ENCODE data around the gene CAT. TPM values are rescaled to one million over a fixed set of nuclear protein-coding genes. Genes with fewer than 3 reads are reported as not detected.
"Not testable (repeated sequence)": the region's sequence is repeated elsewhere in the genome, so short reads cannot be mapped to it uniquely, and the experiment has no call there.

The CAT gene
- total and polyA plus RNA-seq, 2 experiments from 2014 or later, result 52.5 to 57.0 TPM

- 35 to 36% methylated on average over 3 of the region's 3 CpGs for WGBS, 2 experiments (ENCODE audit: low coverage in 1 of 2, low lambda C conversion rate in 2 of 2, missing lambda C conversion rate in 2 of 2)
- no peak for TF ChIP-seq EZH2phosphoT487 (IDR thresholded peaks at IDR 0.05; ENCODE audit: insufficient read depth, low read depth)
- TF ChIP-seq EZH2 (IDR thresholded peaks at IDR 0.05; ENCODE audit: insufficient read depth, poor library complexity, severe bottlenecking), result no peak
- Histone ChIP-seq H3K27ac (no peak overlapping the region), H3K4me2 (ENCODE audit: unreplicated experiment) (no peak overlapping the region), H3K36me3 (ENCODE audit: low read depth) (no peaks in the 10 kb centered on the region), H3F3A (ENCODE audit: insufficient read depth) (no peaks in the 10 kb centered on the region), H4K20me1 (ENCODE audit: insufficient read depth) (no peaks in the 10 kb centered on the region), H3K9ac (no peak overlapping the region), H3K9me3 (ENCODE audit: low read depth) (peaks cover 7% of the 10 kb centered on the region), H3K4me1 (ENCODE audit: insufficient read depth) (peaks cover 14% of the 10 kb centered on the region; the same call in 1 of the 2 replicates), H3K27me3 (replicated peaks; ENCODE audit: insufficient read depth) (peaks cover 10% of the 10 kb centered on the region; the same call in 1 of the 2 replicates), H3K79me2 (ENCODE audit: insufficient read depth) (no peaks in the 10 kb centered on the region), H3K9me2 (ENCODE audit: insufficient read depth) (no peaks in the 10 kb centered on the region), H2AFZ (no peak overlapping the region), H3K4me3 (no peak overlapping the region)
- in situ Hi-C loops (cut with MboI), result no loop called here
- DNase-seq, result peak; percentile 32
These were observed 22.0 kb upstream of the CAT start for GRCh38 chr11:34416766-34417165.

GRCh38 chr11:34417202-34417601 lies 21.5 kb upstream of the CAT start:
- Histone ChIP-seq H3K4me2 (ENCODE audit: unreplicated experiment) (no peak overlapping the region), H3K9ac (no peak overlapping the region), H3K27ac (no peak overlapping the region), H4K20me1 (ENCODE audit: insufficient read depth) (no peaks in the 10 kb centered on the region), H3K36me3 (ENCODE audit: low read depth) (no peaks in the 10 kb centered on the region), H3K9me3 (ENCODE audit: low read depth) (peaks cover 7% of the 10 kb centered on the region), H3K79me2 (ENCODE audit: insufficient read depth) (no peaks in the 10 kb centered on the region), H3K4me1 (ENCODE audit: insufficient read depth) (peaks cover 14% of the 10 kb centered on the region; the same call in 1 of the 2 replicates), H3F3A (ENCODE audit: insufficient read depth) (no peaks in the 10 kb centered on the region), H3K4me3 (no peak overlapping the region), H3K27me3 (replicated peaks; ENCODE audit: insufficient read depth) (peaks cover 10% of the 10 kb centered on the region; the same call in 1 of the 2 replicates), H3K9me2 (ENCODE audit: insufficient read depth) (no peaks in the 10 kb centered on the region), H2AFZ (no peak overlapping the region)
- DNase-seq, result no peak
- TF ChIP-seq EZH2 (IDR thresholded peaks at IDR 0.05; ENCODE audit: insufficient read depth, poor library complexity, severe bottlenecking) (no peak), EZH2phosphoT487 (IDR thresholded peaks at IDR 0.05; ENCODE audit: insufficient read depth, low read depth) (no peak)
- in situ Hi-C loops (cut with MboI), result no loop called here
- 35 to 45% methylated on average over 1 of the region's 1 CpG for WGBS, 2 experiments (ENCODE audit: low coverage in 1 of 2, low lambda C conversion rate in 2 of 2, missing lambda C conversion rate in 2 of 2)

GRCh38 chr11:34419158-34419557 lies 19.6 kb upstream of the CAT start:
- H3K4me2 ChIP-seq (ENCODE audit: unreplicated experiment), result no peak overlapping the region
- no peaks in the 10 kb centered on the region for H3K9me3 ChIP-seq (ENCODE audit: low read depth)
- H3K4me3 ChIP-seq, result no peak overlapping the region
- no peak overlapping the region for H2AFZ ChIP-seq
- DNase-seq, result no peak
- H3K79me2 ChIP-seq (ENCODE audit: insufficient read depth), result no peaks in the 10 kb centered on the region
- no peak overlapping the region for H3K27ac ChIP-seq
- H3K36me3 ChIP-seq (ENCODE audit: low read depth), result no peaks in the 10 kb centered on the region
- H4K20me1 ChIP-seq (ENCODE audit: insufficient read depth), result no peaks in the 10 kb centered on the region
- no peak overlapping the region for H3K9ac ChIP-seq
- H3K27me3 ChIP-seq (replicated peaks; ENCODE audit: insufficient read depth), result peaks cover 10% of the 10 kb centered on the region; the same call in 1 of the 2 replicates
- H3F3A ChIP-seq (ENCODE audit: insufficient read depth), result no peaks in the 10 kb centered on the region
- no peaks in the 10 kb centered on the region for H3K9me2 ChIP-seq (ENCODE audit: insufficient read depth)
- in situ Hi-C loops (cut with MboI), result no loop called here
- TF ChIP-seq EZH2phosphoT487 (IDR thresholded peaks at IDR 0.05; ENCODE audit: insufficient read depth, low read depth) (no peak), EZH2 (IDR thresholded peaks at IDR 0.05; ENCODE audit: insufficient read depth, poor library complexity, severe bottlenecking) (no peak)
- WGBS, 2 experiments (ENCODE audit: low coverage in 1 of 2, low lambda C conversion rate in 2 of 2, missing lambda C conversion rate in 2 of 2), result 98 to 100% methylated on average over 2 of the region's 2 CpGs
- peaks cover 14% of the 10 kb centered on the region; the same call in 1 of the 2 replicates for H3K4me1 ChIP-seq (ENCODE audit: insufficient read depth)

GRCh38 chr11:34423300-34423699 lies 15.4 kb upstream of the CAT start:
- H4K20me1 ChIP-seq (ENCODE audit: insufficient read depth), result no peaks in the 10 kb centered on the region
- H3K4me2 ChIP-seq (ENCODE audit: unreplicated experiment), result no peak overlapping the region
- WGBS, 2 experiments (ENCODE audit: low coverage in 1 of 2, low lambda C conversion rate in 2 of 2, missing lambda C conversion rate in 2 of 2), result 99% methylated on average over 7 of the region's 7 CpGs
- no peak for DNase-seq
- no peaks in the 10 kb centered on the region for H3K9me3 ChIP-seq (ENCODE audit: low read depth)
- H3K36me3 ChIP-seq (ENCODE audit: low read depth), result no peaks in the 10 kb centered on the region
- no peaks in the 10 kb centered on the region for H3K27me3 ChIP-seq (replicated peaks; ENCODE audit: insufficient read depth)
- H3F3A ChIP-seq (ENCODE audit: insufficient read depth), result peaks cover 30% of the 10 kb centered on the region
- no peaks in the 10 kb centered on the region for H3K79me2 ChIP-seq (ENCODE audit: insufficient read depth)
- H2AFZ ChIP-seq, result no peak overlapping the region
- H3K27ac ChIP-seq, result no peak overlapping the region
- H3K4me1 ChIP-seq (ENCODE audit: insufficient read depth), result peaks cover 40% of the 10 kb centered on the region
- TF ChIP-seq EZH2phosphoT487 (IDR thresholded peaks at IDR 0.05; ENCODE audit: insufficient read depth, low read depth), result no peak
- no peak for TF ChIP-seq EZH2 (IDR thresholded peaks at IDR 0.05; ENCODE audit: insufficient read depth, poor library complexity, severe bottlenecking)
- no peaks in the 10 kb centered on the region for H3K9me2 ChIP-seq (ENCODE audit: insufficient read depth)
- no peak overlapping the region for H3K4me3 ChIP-seq
- in situ Hi-C loops (cut with MboI), result no loop called here
- no peak overlapping the region for H3K9ac ChIP-seq

- H3K27me3 ChIP-seq (replicated peaks; ENCODE audit: insufficient read depth), result not testable (repeated sequence)
- peak; percentile 18 for DNase-seq
These were observed 13.9 kb upstream of the CAT start for GRCh38 chr11:34424826-34425225.

More at GRCh38 chr11:34424826-34425225, 13.9 kb upstream of the CAT start:
- H3K4me1 ChIP-seq (ENCODE audit: insufficient read depth), result peaks cover 37% of the 10 kb centered on the region
- H3K27ac ChIP-seq; H3K9me2 ChIP-seq (ENCODE audit: insufficient read depth); H3K9ac ChIP-seq; H3K4me3 ChIP-seq; H3K79me2 ChIP-seq (ENCODE audit: insufficient read depth); H3K4me2 ChIP-seq (ENCODE audit: unreplicated experiment); H4K20me1 ChIP-seq (ENCODE audit: insufficient read depth); H3K9me3 ChIP-seq (ENCODE audit: low read depth); in situ Hi-C loops (cut with MboI); H2AFZ ChIP-seq; H3K36me3 ChIP-seq (ENCODE audit: low read depth): not testable (repeated sequence)
- 12 to 15% methylated on average over 2 of the region's 2 CpGs for WGBS, 2 experiments (ENCODE audit: low coverage in 1 of 2, low lambda C conversion rate in 2 of 2, missing lambda C conversion rate in 2 of 2)
- peaks cover 30% of the 10 kb centered on the region for H3F3A ChIP-seq (ENCODE audit: insufficient read depth)

All from GM23248 (cell line).